ENCODE data around the gene SWAP70.

SWAP70 gene

GRCh38 chr11:9756461-9756860 lies 92.6 kb downstream of the SWAP70 start:
- Histone ChIP-seq H3K4me2 (peak overlapping the region; percentile 86 to 99 (median 97)), H3K4me1 (peaks cover 56 to 74% (median 71%) of the 10 kb centered on the region in 10 experiments), H3K4me3 (no peak overlapping the region), H3K27ac (no peak overlapping the region), H3K36me3 (peaks cover 0 to 11% (median 0%) of the 10 kb centered on the region in 11 experiments; a peak in 6 of 22 replicates), H4K20me1 (peaks cover 0 to 24% (median 0%) of the 10 kb centered on the region in 11 experiments; a peak in 4 of 22 replicates), H3K27me3 (no peaks in the 10 kb centered on the region; a peak in 2 of 22 replicates), H3K9ac (peak overlapping the region in 1 of 11 experiments; percentile 32; a peak in 2 of 22 replicates), H3K9me3 (replicated peaks in 1 of 11) (no peaks in the 10 kb centered on the region)
- no peak for TF ChIP-seq Cebpa-rat (IDR thresholded peaks at IDR 0.05)

- Histone ChIP-seq H3K4me2 (peak overlapping the region; percentile 86 to 99 (median 97); a peak in 20 of 22 replicates), H3K4me3 (no peak overlapping the region), H3K4me1 (peaks cover 56 to 74% (median 71%) of the 10 kb centered on the region in 10 experiments), H4K20me1 (peaks cover 0 to 20% (median 0%) of the 10 kb centered on the region in 11 experiments; a peak in 4 of 22 replicates), H3K27ac (no peak overlapping the region), H3K27me3 (no peaks in the 10 kb centered on the region; a peak in 2 of 22 replicates), H3K36me3 (peaks cover 0 to 7% (median 0%) of the 10 kb centered on the region in 11 experiments; a peak in 6 of 22 replicates), H3K9me3 (replicated peaks in 1 of 11) (no peaks in the 10 kb centered on the region), H3K9ac (no peak overlapping the region)
- TF ChIP-seq Cebpa-rat (IDR thresholded peaks at IDR 0.05), result no peak
Measured at GRCh38 chr11:9756878-9757277, 93.0 kb downstream of the SWAP70 start.

- Histone ChIP-seq H3K4me3 (peak overlapping the region; percentile 61 to 80 (median 68)), H4K20me1 (peaks cover 0 to 15% (median 0%) of the 10 kb centered on the region in 11 experiments; a peak in 4 of 22 replicates), H3K9me3 (replicated peaks in 1 of 11) (no peaks in the 10 kb centered on the region), H3K36me3 (no peaks in the 10 kb centered on the region; a peak in 1 of 22 replicates), H3K9ac (peak overlapping the region; percentile 72 to 86 (median 83)), H3K4me2 (peak overlapping the region; percentile 86 to 99 (median 97)), H3K4me1 (peaks cover 45 to 73% (median 69%) of the 10 kb centered on the region in 10 experiments), H3K27me3 (no peaks in the 10 kb centered on the region; a peak in 2 of 22 replicates), H3K27ac (peak overlapping the region; percentile 33 to 85 (median 79))
- no peak for TF ChIP-seq Cebpa-rat (IDR thresholded peaks at IDR 0.05)
Measured at GRCh38 chr11:9757809-9758636, 94.1 kb downstream of the SWAP70 start.

GRCh38 chr11:9758637-9759518 lies 95.0 kb downstream of the SWAP70 start:
- Histone ChIP-seq H3K36me3 (no peaks in the 10 kb centered on the region; a peak in 1 of 22 replicates), H4K20me1 (peaks cover 0 to 14% (median 0%) of the 10 kb centered on the region in 11 experiments; a peak in 3 of 22 replicates), H3K27ac (peak overlapping the region; percentile 33 to 85 (median 79)), H3K4me1 (peaks cover 43 to 66% (median 61%) of the 10 kb centered on the region in 10 experiments), H3K9me3 (replicated peaks in 1 of 11) (no peaks in the 10 kb centered on the region), H3K4me3 (peak overlapping the region; percentile 61 to 80 (median 68)), H3K4me2 (peak overlapping the region; percentile 86 to 99 (median 97)), H3K27me3 (no peaks in the 10 kb centered on the region; a peak in 2 of 22 replicates), H3K9ac (peak overlapping the region; percentile 72 to 86 (median 83))
- TF ChIP-seq Cebpa-rat (IDR thresholded peaks at IDR 0.05), result no peak

GRCh38 chr11:9759519-9760192 lies 95.8 kb downstream of the SWAP70 start:
- peak overlapping the region in 9 of 10 experiments; percentile 63 to 80 (median 69); a peak in 15 of 20 replicates for H3K4me3 ChIP-seq
- H3K4me2 ChIP-seq, result peak overlapping the region; percentile 86 to 99 (median 97)
- no peaks in the 10 kb centered on the region for H3K36me3 ChIP-seq
- no peaks in the 10 kb centered on the region; a peak in 2 of 22 replicates for H3K27me3 ChIP-seq
- peak overlapping the region; percentile 72 to 86 (median 83); a peak in 21 of 22 replicates for H3K9ac ChIP-seq
- no peaks in the 10 kb centered on the region for H3K9me3 ChIP-seq (replicated peaks in 1 of 11)
- TF ChIP-seq Cebpa-rat (IDR thresholded peaks at IDR 0.05), result no peak
- peaks cover 0 to 9% (median 0%) of the 10 kb centered on the region in 11 experiments; a peak in 1 of 22 replicates for H4K20me1 ChIP-seq
- H3K4me1 ChIP-seq, result peaks cover 43 to 64% (median 57%) of the 10 kb centered on the region in 10 experiments
- peak overlapping the region; percentile 33 to 85 (median 79); a peak in 21 of 22 replicates for H3K27ac ChIP-seq

GRCh38 chr11:9760193-9760575 lies 96.3 kb downstream of the SWAP70 start:
- Histone ChIP-seq H3K4me2 (peak overlapping the region; percentile 86 to 99 (median 97)), H3K36me3 (no peaks in the 10 kb centered on the region), H3K27ac (peak overlapping the region in 9 of 11 experiments; percentile 18 to 85 (median 33); a peak in 14 of 22 replicates), H3K4me1 (peaks cover 45 to 64% (median 58%) of the 10 kb centered on the region in 10 experiments), H3K4me3 (no peak overlapping the region), H3K9me3 (replicated peaks in 1 of 11) (no peaks in the 10 kb centered on the region), H3K27me3 (no peaks in the 10 kb centered on the region; a peak in 2 of 22 replicates), H3K9ac (peak overlapping the region in 2 of 11 experiments; percentile 7 to 31; a peak in 1 of 22 replicates), H4K20me1 (peaks cover 0 to 7% (median 0%) of the 10 kb centered on the region in 11 experiments; a peak in 1 of 22 replicates)
- no peak for TF ChIP-seq Cebpa-rat (IDR thresholded peaks at IDR 0.05)

GRCh38 chr11:9761441-9761945 lies 97.6 kb downstream of the SWAP70 start:
- Histone ChIP-seq H3K4me2 (no peak overlapping the region), H3K9me3 (replicated peaks in 1 of 11) (no peaks in the 10 kb centered on the region), H3K4me3 (no peak overlapping the region), H3K27me3 (no peaks in the 10 kb centered on the region; a peak in 2 of 22 replicates), H4K20me1 (no peaks in the 10 kb centered on the region; a peak in 1 of 22 replicates), H3K4me1 (peaks cover 42 to 64% (median 56%) of the 10 kb centered on the region in 10 experiments), H3K27ac (no peak overlapping the region), H3K9ac (no peak overlapping the region), H3K36me3 (no peaks in the 10 kb centered on the region)
- TF ChIP-seq Cebpa-rat (IDR thresholded peaks at IDR 0.05), result no peak

GRCh38 chr11:9762531-9762930 lies 98.7 kb downstream of the SWAP70 start:
- no peak overlapping the region for H3K4me3 ChIP-seq

More at GRCh38 chr11:9762531-9762930, 98.7 kb downstream of the SWAP70 start:
- H3K36me3 ChIP-seq, result no peaks in the 10 kb centered on the region
- no peak for TF ChIP-seq Cebpa-rat (IDR thresholded peaks at IDR 0.05)
- no peaks in the 10 kb centered on the region for H3K9me3 ChIP-seq (replicated peaks in 1 of 11)
- H3K4me1 ChIP-seq, result peaks cover 32 to 56% (median 46%) of the 10 kb centered on the region in 10 experiments
- no peak overlapping the region for H3K27ac ChIP-seq
- H3K27me3 ChIP-seq, result no peaks in the 10 kb centered on the region; a peak in 1 of 22 replicates
- no peak overlapping the region for H3K4me2 ChIP-seq
- H4K20me1 ChIP-seq, result no peaks in the 10 kb centered on the region; a peak in 1 of 22 replicates
- no peak overlapping the region for H3K9ac ChIP-seq
